H1 (cell line): ENCODE results near the gene EFNA3. TPM values are rescaled to one million over a fixed set of nuclear protein-coding genes. Genes with fewer than 3 reads are reported as not detected.
A peak's percentile ranks its signal among the peaks of the same experiment; 100 is the strongest.

Experiments
- EP300 ChIP-seq, 2 experiments: IDR thresholded peaks; 1 replicate in 1 of 2; 2 replicates in 1 of 2; pipeline ENCODE4 v1.6.1; 2011 to 2012; ENCODE audit warnings: low read depth in 2 of 2, low read length in 2 of 2, mild to moderate bottlenecking in 2 of 2, borderline replicate concordance in 1 of 2, inconsistent platforms in 1 of 2, moderate library complexity in 1 of 2
- HDAC2 ChIP-seq, 2 experiments: fragments of 300-600 bp in 1 of 2; sonication (generic) in 1 of 2; IDR thresholded peaks; 2 replicates each; pipeline ENCODE4 v1.6.1; 2011 to 2012; ENCODE audit warnings: low read depth in 2 of 2, low read length in 2 of 2, mild to moderate bottlenecking in 2 of 2, moderate library complexity in 2 of 2, borderline replicate concordance in 1 of 2, inconsistent platforms in 1 of 2
- NRF1 ChIP-seq: IDR thresholded peaks from 2 replicates; pipeline ENCODE4 v1.6.1; 2011; ENCODE audit warnings: mild to moderate bottlenecking, low read depth, low read length, improper control_type of control experiment
- SIRT6 ChIP-seq: IDR thresholded peaks from one replicate; pipeline ENCODE4 v1.7.1; 2012; ENCODE audit warnings: low read length, inconsistent platforms
- SRF ChIP-seq: IDR thresholded peaks from 2 replicates; pipeline ENCODE4 v1.6.1; 2011; ENCODE audit warnings: mild to moderate bottlenecking, low read depth, low read length, moderate library complexity
- TAF1 ChIP-seq: IDR thresholded peaks from 2 replicates; pipeline ENCODE4 v1.6.1; 2011; ENCODE audit warnings: mild to moderate bottlenecking, low read depth, low read length
- TEAD4 ChIP-seq: IDR thresholded peaks from 2 replicates; pipeline ENCODE4 v1.6.1; 2012; ENCODE audit warnings: low read depth, low read length, inconsistent platforms, mixed read lengths
- polyA plus RNA-seq, 7 experiments: library from polyadenylated mRNA; depleted of rRNA in 3 of 7; stranded (reverse) in 5 of 7; unstranded in 2 of 7; fragments of >200 nt in 5 of 7; fragments of 200-250 nt in 2 of 7; gene quantifications; 1 replicate in 5 of 7; 2 replicates in 1 of 7; 4 replicates in 1 of 7; pipeline versions ENCODE4 v1.2.1 to v1.2.3, GENCODE V29; 2011 to 2013; ENCODE audit warnings: missing spikeins in 2 of 7, mixed read lengths in 2 of 7
- total RNA-seq: library from RNA; stranded (reverse); fragmentation: NEBNext Ultra II Directional; extraction: Animal tissue kit (Norgen Biotek cat#: 25700); gene quantifications from 2 replicates; pipeline ENCODE4 v1.2.1, GENCODE V29; 2021

The EFNA3 gene
- total and polyA plus RNA-seq, 2 of the 8 experiments (the other 6 are each of a cell fraction or from before 2014, with no cell fraction given): 10.8 to 13.8 TPM

- peak; percentile 54; the same call in 1 of the 2 replicates for TF ChIP-seq TEAD4
- no peak for TF ChIP-seq SRF
- no peak for TF ChIP-seq NRF1
- TF ChIP-seq TAF1: peak; percentile 34; the same call in 1 of the 2 replicates
- no peak for TF ChIP-seq SIRT6
- TF ChIP-seq HDAC2 (IDR thresholded peaks at IDR 0.05; ENCODE audit: borderline replicate concordance in 1 of 2, low read depth in 2 of 2, low read length in 2 of 2): no peak
- no peak for TF ChIP-seq EP300 (IDR thresholded peaks at IDR 0.05; ENCODE audit: borderline replicate concordance in 1 of 2, low read depth in 2 of 2, low read length in 2 of 2)
Measured at GRCh38 chr1:155050560-155051341, 27.9 kb upstream of the EFNA3 start, which contains the start of gene ADAM15 (continued).
